Esophagus squamous epithelium (tissue), 5 donors: Measurements from ENCODE around the gene LDAH. TPM values are rescaled to one million over a fixed set of nuclear protein-coding genes. Genes with fewer than 3 reads are reported as not detected.
A peak's percentile ranks its signal among the peaks of the same experiment; 100 is the strongest.

Experiments
- DNase-seq: peaks from one replicate; lab custom pipeline; 2025; lab: John Stamatoyannopoulos, UW
- H3K27ac ChIP-seq, 4 donors: fragments of 200-600 bp; sonication (generic); one replicate each; pipeline ENCODE4 v1.5.1; 2016 to 2019; ENCODE audit warnings: mild to moderate bottlenecking in 1 of 4
- H3K27me3 ChIP-seq, 4 donors: fragments of 200-600 bp; sonication (generic); 1 replicate in 3 of 4; 2 replicates in 1 of 4; pipeline versions ENCODE4 v1.5.1 to v1.6.0; 2017 to 2021; ENCODE audit warnings: antibody characterized with exemption in 1 of 4
- H3K36me3 ChIP-seq, 3 donors: fragments of 200-600 bp; sonication (generic); one replicate each; pipeline ENCODE4 v1.5.1; 2016 to 2019
- H3K4me1 ChIP-seq, 3 donors: fragments of 200-600 bp; sonication (generic); one replicate each; pipeline ENCODE4 v1.5.1; 2017 to 2019
- H3K4me3 ChIP-seq, 4 donors: fragments of 200-600 bp; sonication (generic); 1 replicate in 3 of 4; 2 replicates in 1 of 4; pipeline ENCODE4 v1.5.1; 2016 to 2019; ENCODE audit warnings: mild to moderate bottlenecking in 2 of 4, moderate library complexity in 1 of 4
- H3K9me3 ChIP-seq, 3 donors: fragments of 200-600 bp; sonication (generic); one replicate each; pipeline ENCODE4 v1.5.1; 2016 to 2019
- CTCF ChIP-seq, 6 experiments: fragments of 450-650 bp in 4 of 6; fragments of 200-600 bp in 2 of 6; sonication (generic) in 2 of 6; IDR thresholded peaks; one replicate each; pipeline ENCODE4 v1.5.1; 2016 to 2019; ENCODE audit warnings: antibody characterized with exemption in 6 of 6, mild to moderate bottlenecking in 4 of 6, moderate library complexity in 4 of 6
- POLR2A ChIP-seq, 4 donors: fragments of 450-650 bp; IDR thresholded peaks; one replicate each; pipeline ENCODE4 v1.6.1; 2017; ENCODE audit warnings: antibody characterized with exemption in 4 of 4, mild to moderate bottlenecking in 4 of 4, moderate library complexity in 3 of 4
- WGBS, 2 donors: methylation state at CpG; one replicate each; pipeline ENCODE4 v1.1.5; 2018; 5-methylcytosine and 5-hydroxymethylcytosine counted together
- intact Hi-C: fragments of 100-400 bp; cut with DNase I; formaldehyde crosslinking; loops from one replicate; pipeline ENCODE4 v1.15.0; 2022
- total RNA-seq, 4 donors: library from RNA; depleted of rRNA; stranded (reverse); fragments of >200 nt; gene quantifications; one replicate each; pipeline ENCODE4 v1.1.0, GENCODE V29; 2016
- donor health status: DM: yes; HTN: yes; CAD: no.

Gene LDAH
- total RNA-seq, 4 donors from 2014 or later = 5.8 to 12.4 (median 8.5) TPM

- H3K27ac ChIP-seq = peak overlapping the region; percentile 67 to 86 (median 82)
Observed at GRCh38 chr2:20638014-20638413, 184.9 kb downstream of the LDAH start.

GRCh38 chr2:20637147-20637546, 185.8 kb downstream of the LDAH start:
- 57 to 65% methylated on average over 3 to 10 of the region's 13 CpGs for WGBS, 2 donors
- no peak overlapping the region for H3K4me3 ChIP-seq
- peaks cover 3 to 60% (median 9%) of the 10 kb centered on the region in 3 donors for H3K36me3 ChIP-seq
- intact Hi-C loops = loop anchor here (5.0 kb wide), 1 partner anchor 195 kb away; no protein-coding TSS in a partner anchor
- peak overlapping the region; percentile 67 to 86 (median 82) for H3K27ac ChIP-seq
- no peaks in the 10 kb centered on the region for H3K9me3 ChIP-seq
- no peak for DNase-seq
- H3K4me1 ChIP-seq = peaks cover 11 to 63% (median 30%) of the 10 kb centered on the region in 3 donors
- TF ChIP-seq CTCF (IDR thresholded peaks at IDR 0.05) (no peak), POLR2A (IDR thresholded peaks at IDR 0.05) (no peak)
- no peaks in the 10 kb centered on the region for H3K27me3 ChIP-seq

More at GRCh38 chr2:20638014-20638413, 184.9 kb downstream of the LDAH start:
- Histone ChIP-seq H3K27me3 (no peaks in the 10 kb centered on the region), H3K9me3 (no peaks in the 10 kb centered on the region), H3K4me1 (peaks cover 11 to 63% (median 35%) of the 10 kb centered on the region in 3 donors), H3K36me3 (peaks cover 3 to 66% (median 9%) of the 10 kb centered on the region in 3 donors), H3K4me3 (no peak overlapping the region)
- 91 to 95% methylated on average over 4 to 11 of the region's 13 CpGs for WGBS, 2 donors
- no peak for TF ChIP-seq CTCF (IDR thresholded peaks at IDR 0.05)
- no peak for TF ChIP-seq POLR2A (IDR thresholded peaks at IDR 0.05)
- intact Hi-C loops = loop anchor here (5.0 kb wide), 1 partner anchor 196 kb away; no protein-coding TSS in a partner anchor
- DNase-seq = no peak

GRCh38 chr2:20635675-20636584, 187.0 kb downstream of the LDAH start:
- 42 to 54% methylated on average over 18 to 21 of the region's 32 CpGs for WGBS, 2 donors
- peak; percentile 74 to 98 (median 92) for TF ChIP-seq CTCF (IDR thresholded peaks at IDR 0.05)
- no peak for TF ChIP-seq POLR2A (IDR thresholded peaks at IDR 0.05)
- Histone ChIP-seq H3K36me3 (peaks cover 3 to 51% (median 9%) of the 10 kb centered on the region in 3 donors), H3K4me1 (peaks cover 11 to 64% (median 26%) of the 10 kb centered on the region in 3 donors), H3K4me3 (peak overlapping the region in 1 of 4 donors; percentile 4), H3K27ac (peak overlapping the region; percentile 49 to 85 (median 82)), H3K9me3 (no peaks in the 10 kb centered on the region), H3K27me3 (no peaks in the 10 kb centered on the region)
- no peak for DNase-seq
- intact Hi-C loops = loop anchor here (5.0 kb wide), 1 partner anchor 194 kb away; no protein-coding TSS in a partner anchor

- peaks cover 11 to 66% (median 26%) of the 10 kb centered on the region in 3 donors for H3K4me1 ChIP-seq
- H3K9me3 ChIP-seq = no peaks in the 10 kb centered on the region
- peaks cover 1 to 47% (median 3%) of the 10 kb centered on the region in 3 donors for H3K36me3 ChIP-seq
- intact Hi-C loops = loop anchor here (5.0 kb wide), 1 partner anchor 193 kb away; no protein-coding TSS in a partner anchor
- H3K4me3 ChIP-seq = no peak overlapping the region
- WGBS, 2 donors = 63 to 66% methylated on average over 5 of the region's 5 CpGs
- no peak for DNase-seq
- H3K27ac ChIP-seq = peak overlapping the region; percentile 35 to 85 (median 82)
- no peaks in the 10 kb centered on the region for H3K27me3 ChIP-seq
- TF ChIP-seq CTCF (IDR thresholded peaks at IDR 0.05) (no peak), POLR2A (IDR thresholded peaks at IDR 0.05) (no peak)
Observed at GRCh38 chr2:20635113-20635510, 187.8 kb downstream of the LDAH start.
